OCI-LY7 (cell line): ENCODE measurements around the gene ATP6V0A4. TPM values are rescaled to one million over a fixed set of nuclear protein-coding genes. Genes with fewer than 3 reads are reported as not detected.

Experiments used
- BruUV-seq: library from RNA; stranded (reverse); fragments of 400-500 nt; replicated peaks from 2 replicates; lab custom pipeline; 2021; lab: Mats Ljungman, UMichigan
- CTCF ChIA-PET: fragments of 300-600 bp; sonication (Branson Sonifier 250); formaldehyde crosslinking; loops from one replicate; lab custom pipeline; 2022; ENCODE audit warnings: antibody characterized with exemption; ENCODE audit not compliant: unreplicated experiment; lab: Charles Lee
- POLR2A ChIA-PET: fragments of 300-600 bp; sonication (Branson Sonifier 250); formaldehyde crosslinking; loops from one replicate; lab custom pipeline; 2022; ENCODE audit warnings: antibody characterized with exemption; lab: Charles Lee
- DNase-seq: peaks from one replicate; pipeline ENCODE4 v3.0.0-alpha.2; 2015; ENCODE audit warnings: low spot score
- H2AFZ ChIP-seq: fragments of 200-600 bp; sonication (generic), shearing (Covaris generic); 2 replicates; pipeline ENCODE4 v1.6.1; 2014; ENCODE audit warnings: mild to moderate bottlenecking, antibody characterized with exemption, low read length, moderate library complexity
- H3K27ac ChIP-seq: fragments of 200-600 bp; sonication (generic); 2 replicates; pipeline ENCODE4 v1.5.1; 2014; ENCODE audit warnings: mixed run types, low read depth, mild to moderate bottlenecking, moderate library complexity, low read length, inconsistent platforms; ENCODE audit not compliant: poor library complexity, severe bottlenecking
- H3K36me3 ChIP-seq: fragments of 200-600 bp; sonication (generic); 2 replicates; pipeline ENCODE4 v1.6.1; 2014; ENCODE audit warnings: mild to moderate bottlenecking, antibody characterized with exemption, low read length, moderate library complexity, mixed read lengths; ENCODE audit not compliant: insufficient read depth
- H3K4me1 ChIP-seq: fragments of 200-600 bp; sonication (generic); 2 replicates; pipeline ENCODE4 v1.5.1; 2014; ENCODE audit warnings: mild to moderate bottlenecking, low read length; ENCODE audit not compliant: insufficient read depth, poor library complexity, severe bottlenecking
- H3K4me2 ChIP-seq: fragments of 200-600 bp; sonication (generic); 2 replicates; pipeline ENCODE4 v1.6.1; 2014; ENCODE audit warnings: mild to moderate bottlenecking, low read length
- H3K4me3 ChIP-seq: fragments of 200-600 bp; sonication (generic); 2 replicates; pipeline ENCODE4 v1.5.1; 2014; ENCODE audit warnings: mild to moderate bottlenecking, low read depth, low read length; ENCODE audit not compliant: poor library complexity, severe bottlenecking
- H3K79me2 ChIP-seq: fragments of 200-600 bp; sonication (generic); 2 replicates; pipeline ENCODE4 v1.6.1; 2016; ENCODE audit warnings: low read depth, mild to moderate bottlenecking, low read length, moderate library complexity, mixed read lengths; ENCODE audit not compliant: insufficient read depth
- H3K9me2 ChIP-seq: fragments of 200-600 bp; sonication (generic); 2 replicates; pipeline ENCODE4 v1.6.1; 2016; ENCODE audit warnings: mild to moderate bottlenecking, low read length, mixed read lengths; ENCODE audit not compliant: insufficient read depth
- H3K9me3 ChIP-seq: fragments of 200-600 bp; sonication (generic); 2 replicates; pipeline ENCODE4 v1.6.1; 2014; ENCODE audit warnings: mild to moderate bottlenecking, mixed run types, low read length, mixed read lengths
- H4K20me1 ChIP-seq: fragments of 200-600 bp; sonication (generic); 2 replicates; pipeline ENCODE4 v1.6.1; 2014; ENCODE audit warnings: mild to moderate bottlenecking, antibody characterized with exemption, low read length, moderate library complexity, mixed read lengths; ENCODE audit not compliant: insufficient read depth
- EZH2phosphoT487 ChIP-seq: fragments of 200-600 bp; sonication (generic); IDR thresholded peaks from 2 replicates; pipeline ENCODE4 v1.6.1; 2018; ENCODE audit warnings: low read depth, borderline replicate concordance, mild to moderate bottlenecking, mixed run types, antibody characterized with exemption, low read length, moderate library complexity, mixed read lengths
- intact Hi-C: fragments of 100-400 bp; cut with micrococcal nuclease; formaldehyde crosslinking; loops from one replicate; pipeline ENCODE4 v1.10.0; 2022; ENCODE audit not compliant: unreplicated experiment
- total RNA-seq, 2 experiments: library from RNA; depleted of rRNA in 1 of 2; stranded (reverse); fragments of >200 nt in 1 of 2; shearing (Covaris generic) in 1 of 2; gene quantifications; 2 replicates each; pipeline ENCODE4 v1.2.3, GENCODE V29; 2014 to 2022
- TF ChIP-seq, protein P1 (sequence below): fragments of 200-600 bp; sonication (generic); conservative IDR thresholded peaks from 2 replicates; pipeline ENCODE4 v1.5.1; 2014; ENCODE audit warnings: mild to moderate bottlenecking, antibody characterized with exemption, low read length, moderate library complexity, mixed read lengths

ATP6V0A4 gene
- total RNA-seq, 2 experiments from 2014 or later = not detected

DNA sequence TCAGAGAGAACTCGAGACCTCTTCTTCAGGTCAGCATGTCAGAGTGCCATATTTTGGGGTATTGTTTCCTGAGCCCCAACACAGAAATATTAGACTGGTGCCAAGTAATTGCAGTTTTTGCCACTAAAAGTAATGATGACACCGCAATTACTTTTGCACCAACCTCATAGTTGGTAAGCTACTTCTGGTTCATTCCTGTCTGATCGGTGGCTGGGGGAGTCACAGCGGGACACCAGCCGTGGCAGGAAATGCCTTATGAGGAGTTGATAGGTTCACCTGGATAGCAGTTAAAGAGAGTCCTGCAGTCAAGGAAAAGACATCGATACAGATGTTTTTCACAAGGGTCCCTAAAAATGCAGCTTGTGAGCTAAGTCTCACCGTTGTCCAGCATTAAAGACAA, 23.9 kb upstream of the ATP6V0A4 start:
- intact Hi-C loops = no loop called here
- no TSS peak for BruUV-seq
- Histone ChIP-seq H3K4me1 (no peaks in the 10 kb centered on the region), H3K9me2 (no peaks in the 10 kb centered on the region), H3K36me3 (no peaks in the 10 kb centered on the region), H3K4me2 (no peak overlapping the region), H2AFZ (no peak overlapping the region), H3K4me3 (no peak overlapping the region), H3K79me2 (no peaks in the 10 kb centered on the region), H3K9me3 (no peaks in the 10 kb centered on the region), H4K20me1 (no peaks in the 10 kb centered on the region), H3K27ac (no peak overlapping the region)
- no peak for DNase-seq
- POLR2A ChIA-PET = interaction anchor here (0.6 kb wide), 1 partner anchor 744 kb away, joined by 3 read pairs; no protein-coding TSS in a partner anchor
- TF ChIP-seq, protein P1, sequence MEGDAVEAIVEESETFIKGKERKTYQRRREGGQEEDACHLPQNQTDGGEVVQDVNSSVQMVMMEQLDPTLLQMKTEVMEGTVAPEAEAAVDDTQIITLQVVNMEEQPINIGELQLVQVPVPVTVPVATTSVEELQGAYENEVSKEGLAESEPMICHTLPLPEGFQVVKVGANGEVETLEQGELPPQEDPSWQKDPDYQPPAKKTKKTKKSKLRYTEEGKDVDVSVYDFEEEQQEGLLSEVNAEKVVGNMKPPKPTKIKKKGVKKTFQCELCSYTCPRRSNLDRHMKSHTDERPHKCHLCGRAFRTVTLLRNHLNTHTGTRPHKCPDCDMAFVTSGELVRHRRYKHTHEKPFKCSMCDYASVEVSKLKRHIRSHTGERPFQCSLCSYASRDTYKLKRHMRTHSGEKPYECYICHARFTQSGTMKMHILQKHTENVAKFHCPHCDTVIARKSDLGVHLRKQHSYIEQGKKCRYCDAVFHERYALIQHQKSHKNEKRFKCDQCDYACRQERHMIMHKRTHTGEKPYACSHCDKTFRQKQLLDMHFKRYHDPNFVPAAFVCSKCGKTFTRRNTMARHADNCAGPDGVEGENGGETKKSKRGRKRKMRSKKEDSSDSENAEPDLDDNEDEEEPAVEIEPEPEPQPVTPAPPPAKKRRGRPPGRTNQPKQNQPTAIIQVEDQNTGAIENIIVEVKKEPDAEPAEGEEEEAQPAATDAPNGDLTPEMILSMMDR = no peak
- no peak for TF ChIP-seq EZH2phosphoT487
- CTCF ChIA-PET = no interaction called here

DNA sequence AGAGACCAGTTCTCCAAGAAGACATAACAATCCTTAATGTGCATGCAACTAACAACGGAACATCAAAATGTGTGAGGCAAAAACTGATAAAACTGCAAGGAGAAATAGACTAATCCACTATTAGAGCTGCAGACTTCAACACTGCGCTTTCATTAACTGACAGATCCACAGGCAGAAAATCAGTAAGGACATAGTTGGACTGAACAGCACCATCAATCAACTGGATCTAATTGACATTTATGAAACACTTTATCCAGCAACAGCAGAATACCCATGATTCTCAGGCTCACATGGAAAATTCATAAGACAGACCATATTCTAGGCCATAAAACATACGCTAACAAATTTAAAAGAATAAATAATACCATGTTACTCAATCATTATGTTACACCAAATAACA, 21.6 kb upstream of the ATP6V0A4 start:
- Histone ChIP-seq H3K4me3 (no peak overlapping the region), H3K9me2 (no peaks in the 10 kb centered on the region), H3K27ac (no peak overlapping the region), H2AFZ (no peak overlapping the region), H3K9me3 (no peaks in the 10 kb centered on the region), H3K4me1 (no peaks in the 10 kb centered on the region), H4K20me1 (no peaks in the 10 kb centered on the region), H3K36me3 (no peaks in the 10 kb centered on the region), H3K79me2 (no peaks in the 10 kb centered on the region), H3K4me2 (no peak overlapping the region)
- TF ChIP-seq, protein P1 = no peak
- TF ChIP-seq EZH2phosphoT487 = no peak
- no peak for DNase-seq
- intact Hi-C loops = no loop called here
- POLR2A ChIA-PET = no interaction called here
- BruUV-seq = no TSS peak
- CTCF ChIA-PET = no interaction called here

DNA sequence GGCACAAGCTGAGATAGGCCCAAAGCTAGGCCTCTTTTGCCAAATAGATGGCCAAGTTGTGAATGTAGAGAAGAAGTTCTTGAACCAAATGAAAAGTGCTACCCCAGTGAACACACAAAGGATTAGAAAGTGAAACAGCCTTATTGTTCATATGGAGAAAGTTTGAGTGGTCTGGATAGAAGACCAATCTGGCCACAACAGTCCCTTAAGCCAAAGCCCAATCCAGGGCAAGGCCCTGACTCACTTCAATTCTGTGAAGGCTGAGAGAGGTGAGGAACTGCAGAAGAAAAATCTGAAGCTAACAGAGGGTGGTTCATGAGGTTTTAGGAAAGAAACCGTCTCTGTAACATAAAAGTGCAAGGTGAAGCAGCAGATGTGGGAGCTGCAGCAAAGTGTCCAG, 18.7 kb upstream of the ATP6V0A4 start:
- H2AFZ ChIP-seq = no peak overlapping the region
- intact Hi-C loops = no loop called here
- CTCF ChIA-PET = no interaction called here

More for the DNA sequence above, 18.7 kb upstream of the ATP6V0A4 start:
- Histone ChIP-seq H3K79me2 (no peaks in the 10 kb centered on the region), H3K36me3 (no peaks in the 10 kb centered on the region), H3K4me1 (no peaks in the 10 kb centered on the region), H3K4me2 (no peak overlapping the region), H3K4me3 (no peak overlapping the region), H3K9me2 (no peaks in the 10 kb centered on the region), H3K9me3 (no peaks in the 10 kb centered on the region), H3K27ac (no peak overlapping the region), H4K20me1 (no peaks in the 10 kb centered on the region)
- TF ChIP-seq, protein P1 = no peak
- TF ChIP-seq EZH2phosphoT487 = no peak
- DNase-seq = no peak
- BruUV-seq = no TSS peak
- POLR2A ChIA-PET = no interaction called here
